Adrenal gland (tissue), 5 donors: ENCODE measurements around the gene ITGB6.

Experiments used
- POLR2A ChIP-seq, 2 donors: fragments of 450-650 bp; IDR thresholded peaks; one replicate each; pipeline ENCODE4 v1.6.1; 2017; ENCODE audit warnings: antibody characterized with exemption in 2 of 2, mild to moderate bottlenecking in 2 of 2, moderate library complexity in 1 of 2
- TF ChIP-seq, protein P1 (sequence below), 6 experiments: fragments of 450-650 bp in 4 of 6; fragments of 200-600 bp in 2 of 6; sonication (generic) in 1 of 6; IDR thresholded peaks; 1 replicate in 5 of 6; 2 replicates in 1 of 6; pipeline versions ENCODE4 v1.5.1 to v1.8.0; 2016 to 2021; ENCODE audit warnings: antibody characterized with exemption in 6 of 6, mild to moderate bottlenecking in 2 of 6, moderate library complexity in 1 of 6
- donor health status: DM: no; HTN: no; CAD: no.

DNA sequence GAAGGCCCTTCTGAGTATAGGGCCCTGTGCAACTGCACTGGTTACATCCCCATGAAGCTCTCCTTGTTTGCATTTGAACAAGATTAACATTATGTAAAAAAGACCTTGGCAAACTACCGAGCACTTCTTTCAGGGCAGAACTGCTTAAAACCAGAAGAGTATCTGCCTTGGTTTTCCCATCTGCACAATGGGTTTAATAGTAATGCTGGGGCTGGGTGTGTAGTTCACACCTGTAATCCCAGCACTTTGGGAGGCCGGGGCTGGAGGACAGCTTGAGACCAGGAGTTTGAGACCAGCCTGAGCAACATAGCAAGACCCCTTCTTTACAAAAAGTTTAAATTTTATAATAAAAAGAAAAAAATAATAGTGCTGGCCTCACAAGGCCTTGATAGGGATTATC lies 146.1 kb downstream of the ITGB6 start:
- TF ChIP-seq, protein P1, sequence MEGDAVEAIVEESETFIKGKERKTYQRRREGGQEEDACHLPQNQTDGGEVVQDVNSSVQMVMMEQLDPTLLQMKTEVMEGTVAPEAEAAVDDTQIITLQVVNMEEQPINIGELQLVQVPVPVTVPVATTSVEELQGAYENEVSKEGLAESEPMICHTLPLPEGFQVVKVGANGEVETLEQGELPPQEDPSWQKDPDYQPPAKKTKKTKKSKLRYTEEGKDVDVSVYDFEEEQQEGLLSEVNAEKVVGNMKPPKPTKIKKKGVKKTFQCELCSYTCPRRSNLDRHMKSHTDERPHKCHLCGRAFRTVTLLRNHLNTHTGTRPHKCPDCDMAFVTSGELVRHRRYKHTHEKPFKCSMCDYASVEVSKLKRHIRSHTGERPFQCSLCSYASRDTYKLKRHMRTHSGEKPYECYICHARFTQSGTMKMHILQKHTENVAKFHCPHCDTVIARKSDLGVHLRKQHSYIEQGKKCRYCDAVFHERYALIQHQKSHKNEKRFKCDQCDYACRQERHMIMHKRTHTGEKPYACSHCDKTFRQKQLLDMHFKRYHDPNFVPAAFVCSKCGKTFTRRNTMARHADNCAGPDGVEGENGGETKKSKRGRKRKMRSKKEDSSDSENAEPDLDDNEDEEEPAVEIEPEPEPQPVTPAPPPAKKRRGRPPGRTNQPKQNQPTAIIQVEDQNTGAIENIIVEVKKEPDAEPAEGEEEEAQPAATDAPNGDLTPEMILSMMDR (IDR thresholded peaks at IDR 0.05) = no peak
- TF ChIP-seq POLR2A (IDR thresholded peaks at IDR 0.05) = no peak
